SK-N-SH (cell line): Measurements from ENCODE around the gene CTBP2. TPM values are rescaled to one million over a fixed set of nuclear protein-coding genes. Genes with fewer than 3 reads are reported as not detected.
"Not testable (repeated sequence)": the region's sequence is repeated elsewhere in the genome, so short reads cannot be mapped to it uniquely, and the experiment has no call there.

Experiments used
- CTCF ChIA-PET: fragments of 300-600, 350-600 bp; formaldehyde crosslinking; extraction: SDS; loops from one replicate; lab custom pipeline; 2021; lab: Yijun Ruan, JAX
- POLR2A ChIA-PET: fragments of 350-600 bp; sonication (Branson Sonifier 250); formaldehyde crosslinking; extraction: SDS; loops from one replicate; lab custom pipeline; 2020; ENCODE audit warnings: antibody characterized with exemption, inconsistent platforms; lab: Yijun Ruan, JAX
- DNase-seq: peaks from one replicate; pipeline ENCODE4 v3.0.0; 2012
- H2AFZ ChIP-seq: fragments of 200-600 bp; sonication (generic); 2 replicates; pipeline ENCODE4 v1.8.1; 2016; ENCODE audit warnings: antibody characterized with exemption, mild to moderate bottlenecking, low read depth
- H3F3A ChIP-seq: fragments of 200-600 bp; sonication (generic); replicated peaks from 2 replicates; pipeline ENCODE3; 2016; ENCODE audit warnings: antibody characterized with exemption, mild to moderate bottlenecking; ENCODE audit not compliant: insufficient read depth
- H3K27ac ChIP-seq, 2 experiments: fragments of 200-500 bp in 1 of 2; fragments of 200-600 bp in 1 of 2; sonication (Bioruptor generic) in 1 of 2; sonication (generic), shearing (Covaris generic) in 1 of 2; 2 replicates each; pipeline versions ENCODE4 v1.5.1 to v1.6.1; 2014 to 2016; ENCODE audit warnings: low read depth in 2 of 2, inconsistent platforms in 1 of 2, low read length in 1 of 2, mild to moderate bottlenecking in 1 of 2, mixed read lengths in 1 of 2
- H3K27me3 ChIP-seq: fragments of 200-600 bp; sonication (generic), shearing (Covaris generic); 2 replicates; pipeline ENCODE4 v1.6.1; 2016; ENCODE audit warnings: mixed run types; ENCODE audit not compliant: insufficient read depth
- H3K36me3 ChIP-seq, 2 experiments: fragments of 200-500 bp in 1 of 2; fragments of 200-600 bp in 1 of 2; sonication (Bioruptor generic) in 1 of 2; sonication (generic) in 1 of 2; replicated peaks in 1 of 2; 2 replicates each; pipeline versions ENCODE3 to v1.5.1; 2014 to 2016; ENCODE audit warnings: low read length in 1 of 2, mild to moderate bottlenecking in 1 of 2; ENCODE audit not compliant: insufficient read depth in 2 of 2, control insufficient read depth in 1 of 2
- H3K4me1 ChIP-seq, 2 experiments: fragments of 200-500 bp in 1 of 2; fragments of 200-600 bp in 1 of 2; sonication (Bioruptor generic) in 1 of 2; sonication (generic), shearing (Covaris generic) in 1 of 2; 2 replicates each; pipeline versions ENCODE4 v1.5.1 to v1.6.1; 2014 to 2016; ENCODE audit warnings: low read depth in 1 of 2, low read length in 1 of 2, mixed run types in 1 of 2; ENCODE audit not compliant: insufficient read depth in 2 of 2, control insufficient read depth in 1 of 2
- H3K4me2 ChIP-seq: fragments of 200-600 bp; sonication (generic), shearing (Covaris generic); 2 replicates; pipeline ENCODE4 v1.6.1; 2017; ENCODE audit warnings: mixed run types
- H3K4me3 ChIP-seq, 2 experiments: fragments of 200-500 bp in 1 of 2; fragments of 200-600 bp in 1 of 2; sonication (Bioruptor generic) in 1 of 2; sonication (generic), shearing (Covaris generic) in 1 of 2; 2 replicates each; pipeline versions ENCODE4 v1.5.1 to v1.8.1; 2014 to 2016; ENCODE audit warnings: low read depth in 2 of 2, inconsistent platforms in 1 of 2, low read length in 1 of 2, mild to moderate bottlenecking in 1 of 2, mixed read lengths in 1 of 2, moderate library complexity in 1 of 2
- H3K79me2 ChIP-seq: fragments of 200-600 bp; sonication (generic); 2 replicates; pipeline ENCODE4 v1.8.1; 2017; ENCODE audit warnings: mild to moderate bottlenecking; ENCODE audit not compliant: insufficient read depth
- H3K9ac ChIP-seq: fragments of 200-600 bp; sonication (generic); 2 replicates; pipeline ENCODE4 v1.6.1; 2017; ENCODE audit warnings: mixed run types
- H3K9me2 ChIP-seq: fragments of 200-600 bp; sonication (generic); 2 replicates; pipeline ENCODE4 v1.6.1; 2017; ENCODE audit warnings: mixed run types
- H3K9me3 ChIP-seq: fragments of 200-600 bp; sonication (generic); 2 replicates; pipeline ENCODE4 v1.6.1; 2017; ENCODE audit warnings: mixed run types, mild to moderate bottlenecking, moderate library complexity
- H4K20me1 ChIP-seq: fragments of 200-600 bp; sonication (generic); 2 replicates; pipeline ENCODE4 v1.6.1; 2017; ENCODE audit warnings: mild to moderate bottlenecking, mixed run types; ENCODE audit not compliant: insufficient read depth
- ELF1 ChIP-seq: IDR thresholded peaks from 2 replicates; pipeline ENCODE4 v1.4.0; 2012
- EP300 ChIP-seq, 2 experiments: IDR thresholded peaks; 2 replicates each; pipeline versions ENCODE4 v1.4.0 to v1.6.1; 2012; ENCODE audit warnings: borderline replicate concordance in 1 of 2, low read depth in 1 of 2, low read length in 1 of 2
- MAX ChIP-seq: IDR thresholded peaks from 2 replicates; pipeline ENCODE4 v1.4.0; 2012; ENCODE audit warnings: low read depth
- MEF2A ChIP-seq: IDR thresholded peaks from 2 replicates; pipeline ENCODE4 v1.4.0; 2012; ENCODE audit warnings: low read depth, borderline replicate concordance
- MXI1 ChIP-seq: IDR thresholded peaks from 2 replicates; pipeline ENCODE4 v1.6.1; 2012; ENCODE audit warnings: mild to moderate bottlenecking, low read depth, low read length, improper control_type of control experiment
- NFIC ChIP-seq: IDR thresholded peaks from 2 replicates; pipeline ENCODE4 v1.4.0; 2012; ENCODE audit warnings: borderline replicate concordance
- RAD21 ChIP-seq: IDR thresholded peaks from 2 replicates; pipeline ENCODE4 v1.6.1; 2012; ENCODE audit warnings: mild to moderate bottlenecking, low read length
- RXRA ChIP-seq: IDR thresholded peaks from 2 replicates; pipeline ENCODE4 v1.4.0; 2012; ENCODE audit warnings: low read depth, mild to moderate bottlenecking, borderline replicate concordance
- TAF1 ChIP-seq: IDR thresholded peaks from 2 replicates; pipeline ENCODE4 v1.6.1; 2012; ENCODE audit warnings: low read depth, mild to moderate bottlenecking, low read length, moderate library complexity, borderline replicate concordance
- whole genome bisulfite sequencing: methylation state at CpG from one replicate; pipeline ENCODE4 v1.1.6; 2017; ENCODE audit warnings: low lambda C conversion rate; 5-methylcytosine and 5-hydroxymethylcytosine counted together
- polyA plus RNA-seq, 3 experiments: library from polyadenylated mRNA; depleted of rRNA; stranded (reverse); fragments of >200 nt; gene quantifications; 2 replicates each; pipeline ENCODE4 v1.2.3, GENCODE V29; 2012

The CTBP2 gene
- polyA plus RNA-seq, 1 of the 3 experiments (the other 2 are of a cell fraction) = 69.7 TPM

- H3K4me2 ChIP-seq = no peak overlapping the region
- H3K9me2 ChIP-seq = no peaks in the 10 kb centered on the region
- TF ChIP-seq RXRA = no peak
- TF ChIP-seq ELF1 = no peak
- no peak for TF ChIP-seq TAF1
- no peak for TF ChIP-seq MAX
- TF ChIP-seq MXI1 = no peak
- peaks cover 0 to 11% of the 10 kb centered on the region in 2 experiments; a peak in 1 of 4 replicates for H3K4me1 ChIP-seq
- POLR2A ChIA-PET = no interaction called here
- H3K9ac ChIP-seq = no peak overlapping the region
- no peak overlapping the region for H3K4me3 ChIP-seq
- H3F3A ChIP-seq = peaks cover 8% of the 10 kb centered on the region
- no peak for DNase-seq
- H3K79me2 ChIP-seq = peaks cover 8% of the 10 kb centered on the region; the same call in 1 of the 2 replicates
- CTCF ChIA-PET = interaction anchor here (0.6 to 0.9 kb wide), 2 partner anchors 32 to 310 kb away, joined by 3 read pairs; no protein-coding TSS in a partner anchor
- WGBS = 83% methylated on average over 5 of the region's 5 CpGs
- H2AFZ ChIP-seq = no peak overlapping the region
- H3K36me3 ChIP-seq = no peaks in the 10 kb centered on the region
- no peak overlapping the region for H3K27ac ChIP-seq
- H3K9me3 ChIP-seq = no peaks in the 10 kb centered on the region
- no peaks in the 10 kb centered on the region for H4K20me1 ChIP-seq
- H3K27me3 ChIP-seq = no peaks in the 10 kb centered on the region
These were observed 3.4 kb upstream of the CTBP2 start for GRCh38 chr10:125163803-125164202.

- H3K4me2 ChIP-seq, H3K27ac ChIP-seq, H3K4me3 ChIP-seq, H3K9me2 ChIP-seq, H3K36me3 ChIP-seq, H3K9ac ChIP-seq, DNase-seq, H3K9me3 ChIP-seq, H4K20me1 ChIP-seq, POLR2A ChIA-PET, H3K27me3 ChIP-seq, H2AFZ ChIP-seq, H3F3A ChIP-seq: not testable (repeated sequence)
- CTCF ChIA-PET = interaction anchor here (0.6 to 0.9 kb wide), 2 partner anchors 32 to 310 kb away, joined by 3 read pairs; no protein-coding TSS in a partner anchor
- 94% methylated on average over 19 of the region's 19 CpGs for WGBS
- Histone ChIP-seq H3K79me2 (peaks cover 13% of the 10 kb centered on the region), H3K4me1 (peaks cover 0 to 11% of the 10 kb centered on the region in 2 experiments; a peak in 1 of 4 replicates)
These were observed 2.9 kb upstream of the CTBP2 start for GRCh38 chr10:125163312-125163711.

GRCh38 chr10:125162120-125162931 is 2.0 kb upstream of the CTBP2 start:
- Histone ChIP-seq H3K27ac (peak overlapping the region; percentile 93 to 98; a peak in 3 of 4 replicates), H3K4me3 (peak overlapping the region; percentile 69 to 79), H4K20me1 (peaks cover 6% of the 10 kb centered on the region), H3F3A (peaks cover 8% of the 10 kb centered on the region), H3K4me2 (peak overlapping the region; percentile 94), H3K9ac (peak overlapping the region; percentile 91; the same call in 1 of the 2 replicates), H3K9me2 (no peaks in the 10 kb centered on the region), H3K36me3 (no peaks in the 10 kb centered on the region), H2AFZ (peak overlapping the region; percentile 86), H3K9me3 (no peaks in the 10 kb centered on the region), H3K27me3 (no peaks in the 10 kb centered on the region), H3K4me1 (peaks cover 5 to 14% of the 10 kb centered on the region in 2 experiments; a peak in 3 of 4 replicates), H3K79me2 (peaks cover 23% of the 10 kb centered on the region)
- ChIA-PET POLR2A (no interaction called here), CTCF (interaction anchor here (0.7 to 1.3 kb wide), 6 partner anchors 8 to 348 kb away, joined by 3 to 4 read pairs (median 3); no protein-coding TSS in a partner anchor)
- WGBS = 91% methylated on average over 39 of the region's 51 CpGs
- TF ChIP-seq EP300 (IDR thresholded peaks at IDR 0.05; ENCODE audit: borderline replicate concordance in 1 of 2, low read depth in 1 of 2, low read length in 1 of 2) = no peak
- no peak for TF ChIP-seq RAD21
- TF ChIP-seq MEF2A = no peak
- no peak for TF ChIP-seq NFIC
- DNase-seq = peak; percentile 58
